Measurements from ENCODE around the gene C12orf56. TPM values are rescaled to one million over a fixed set of nuclear protein-coding genes. Genes with fewer than 3 reads are reported as not detected.

C12orf56 gene
- total and polyA plus RNA-seq, 2 donors (not counting 3 experiments of a cell fraction or from before 2014, with no cell fraction given) = 0.06 TPM; not detected in 1

- dilution Hi-C loops (cut with MboI; ENCODE audit: extremely low pct_ligation_motif_present, low sequenced_read_pairs) = no loop called here
- TF ChIP-seq EZH2 (IDR thresholded peaks at IDR 0.05; ENCODE audit: borderline replicate concordance, low read depth, low read length, severe bottlenecking) (no peak), MYC (IDR thresholded peaks at IDR 0.05; ENCODE audit: low read depth, low read length) (no peak), POLR2A (IDR thresholded peaks at IDR 0.05; ENCODE audit: low read depth, low read length) (no peak), FOS (IDR thresholded peaks at IDR 0.05; ENCODE audit: borderline replicate concordance, insufficient read depth, low read length) (no peak), POLR2AphosphoS5 (IDR thresholded peaks at IDR 0.05; ENCODE audit: insufficient read depth, low read depth, low read length) (no peak), CTCF (IDR thresholded peaks at IDR 0.05; ENCODE audit: extremely low read depth in 1 of 2, insufficient read depth in 1 of 2, low read depth in 1 of 2, low read length in 2 of 2) (no peak), JUN (IDR thresholded peaks at IDR 0.05; ENCODE audit: borderline replicate concordance, insufficient read depth, insufficient read length, low read depth) (no peak), MAX (IDR thresholded peaks at IDR 0.05; ENCODE audit: insufficient read depth, insufficient read length) (no peak), GATA2 (IDR thresholded peaks at IDR 0.05; ENCODE audit: insufficient read depth, insufficient read length, low read depth, low read length) (no peak)
- DNase-seq (ENCODE audit: low read depth, low spot score) (no peak), FAIRE-seq (no peak)
- Histone ChIP-seq H2AFZ (ENCODE audit: low read depth, low read length) (no peak overlapping the region), H3K4me1 (ENCODE audit: control insufficient read depth, extremely low read depth, insufficient read depth, low read length) (no peaks in the 10 kb centered on the region), H3K9me3 (replicated peaks; ENCODE audit: control insufficient read depth, insufficient read depth, low read length) (no peaks in the 10 kb centered on the region), H3K9me1 (replicated peaks; ENCODE audit: control insufficient read depth, extremely low read depth, insufficient read depth, low read length) (no peaks in the 10 kb centered on the region), H4K20me1 (replicated peaks; ENCODE audit: control insufficient read depth, extremely low read depth, insufficient read depth, low read length) (no peaks in the 10 kb centered on the region), H3K27me3 (ENCODE audit: control insufficient read depth in 2 of 2, insufficient read depth in 2 of 2, low read length in 2 of 2) (no peaks in the 10 kb centered on the region), H3K9ac (replicated peaks; ENCODE audit: extremely low read depth, insufficient read depth, low read length) (no peak overlapping the region), H3K4me2 (ENCODE audit: insufficient read depth, low read length) (no peak overlapping the region), H3K36me3 (ENCODE audit: control insufficient read depth in 2 of 2, extremely low read depth in 1 of 2, insufficient read depth in 2 of 2, low read length in 2 of 2) (peaks cover 20 to 25% of the 10 kb centered on the region in 2 experiments), H3K4me3 (replicated peaks in 1 of 3; ENCODE audit: insufficient read depth in 1 of 3, low read depth in 1 of 3, low read length in 3 of 3) (no peak overlapping the region), H3K79me2 (ENCODE audit: control insufficient read depth, insufficient read depth, low read length) (no peaks in the 10 kb centered on the region), H3K27ac (ENCODE audit: insufficient read depth, low read depth, low read length) (no peak overlapping the region)
- ChIA-PET POLR2A (no interaction called here), CTCF (interaction anchor here (1.7 kb wide), 1 partner anchor 9 kb away, joined by 5 read pairs; no protein-coding TSS in a partner anchor)
- intact Hi-C loops (cut with micrococcal nuclease) = no loop called here
- no TSS peak for BruUV-seq (replicated peaks)
These were observed 49.5 kb upstream of the C12orf56 start for GRCh38 chr12:64440100-64440499.
